NAMALWA (cell line): Measurements from ENCODE around the gene WDR6.

ENCODE experiments used
- DNase-seq: peaks from one replicate; pipeline ENCODE4 v3.0.0-alpha.2; 2015; ENCODE audit warnings: low spot score

The WDR6 gene

DNA sequence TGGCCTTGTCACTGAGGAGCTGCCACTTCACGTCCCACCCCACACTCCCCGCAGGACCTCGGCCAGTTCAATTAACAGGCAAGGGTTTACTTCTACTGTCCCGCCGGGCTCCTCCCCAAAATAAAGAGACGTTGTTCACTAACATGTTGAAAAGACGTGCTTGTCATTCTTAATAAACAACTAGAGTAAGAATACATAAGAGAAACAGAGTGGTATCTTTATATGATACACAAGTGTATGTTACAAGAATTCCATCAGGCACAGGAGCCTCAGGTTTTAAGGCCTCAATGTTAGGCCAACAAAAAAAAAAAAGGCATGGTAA, 22.3 kb downstream of the WDR6 start:
- DNase-seq, result no peak

DNA sequence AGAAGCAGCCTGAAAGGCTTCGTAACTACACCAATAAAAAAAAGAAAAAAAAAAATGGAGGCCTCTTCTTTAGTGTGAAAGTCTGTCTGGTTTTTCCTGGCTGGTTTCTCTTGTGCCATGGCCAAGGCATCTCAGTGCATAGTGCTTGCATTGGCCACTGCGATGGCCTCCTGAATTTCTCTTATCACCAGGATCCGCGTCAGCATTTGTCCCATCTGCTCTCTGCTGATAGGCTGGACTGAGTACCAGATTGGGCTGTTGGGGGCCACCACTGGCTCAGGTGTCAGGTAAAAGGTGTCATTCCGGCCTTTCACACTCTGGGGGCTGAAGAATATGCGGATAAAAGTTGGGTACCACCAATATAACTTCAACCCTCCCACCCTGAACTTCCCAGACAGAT, 23.1 kb downstream of the WDR6 start:
- no peak for DNase-seq

DNA sequence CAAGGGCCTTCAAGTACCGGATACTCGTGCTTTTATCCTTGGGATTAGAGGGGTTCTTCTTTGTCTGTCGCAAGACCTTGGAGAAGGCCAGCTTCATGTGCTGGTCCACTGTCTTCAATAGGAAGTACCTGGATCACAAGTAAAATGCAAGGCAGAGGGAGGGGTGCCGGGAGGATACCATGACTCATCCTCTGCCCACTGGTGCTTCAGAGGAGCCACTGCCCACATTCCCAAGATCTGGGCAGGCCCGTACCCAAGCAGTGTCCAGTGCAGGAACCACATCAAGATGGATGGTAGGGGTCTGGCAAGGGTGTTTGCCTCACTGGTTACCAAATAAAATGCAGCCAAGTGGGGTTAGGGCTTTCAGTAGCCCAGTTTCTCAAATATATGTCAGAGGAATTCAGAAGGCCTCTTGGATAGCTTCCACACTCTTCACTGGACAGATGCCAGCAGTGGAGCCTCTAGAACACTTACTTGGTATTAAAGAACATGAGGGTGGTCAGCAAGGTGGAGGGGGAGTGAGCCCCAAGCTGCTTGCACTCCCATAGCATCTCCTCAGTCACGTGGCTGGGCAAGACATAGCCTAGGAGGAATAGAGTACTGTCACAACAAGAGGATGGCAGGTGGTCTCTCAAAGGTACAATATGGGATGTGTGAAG, 25.6 kb downstream of the WDR6 start:
- DNase-seq, result no peak

DNA sequence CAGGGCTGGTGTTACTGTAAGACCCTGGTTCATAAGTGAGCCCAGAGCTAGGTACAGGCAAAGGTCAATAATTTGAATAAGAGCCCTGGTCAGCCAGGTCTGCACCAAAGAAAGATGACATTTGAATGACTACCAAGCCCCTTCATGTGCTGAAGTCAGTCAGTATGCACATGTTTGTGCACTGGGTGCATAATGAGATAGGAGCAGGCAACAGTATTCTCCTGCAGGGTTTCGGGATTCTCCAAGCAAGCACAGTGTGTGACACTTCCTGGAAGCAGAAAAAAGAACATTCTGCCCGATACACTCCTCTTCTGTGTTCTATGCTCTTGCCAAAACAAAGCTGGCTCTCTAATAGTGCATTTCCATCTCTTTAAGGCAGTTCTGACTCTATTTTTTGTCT, 27.5 kb downstream of the WDR6 start:
- no peak for DNase-seq

DNA sequence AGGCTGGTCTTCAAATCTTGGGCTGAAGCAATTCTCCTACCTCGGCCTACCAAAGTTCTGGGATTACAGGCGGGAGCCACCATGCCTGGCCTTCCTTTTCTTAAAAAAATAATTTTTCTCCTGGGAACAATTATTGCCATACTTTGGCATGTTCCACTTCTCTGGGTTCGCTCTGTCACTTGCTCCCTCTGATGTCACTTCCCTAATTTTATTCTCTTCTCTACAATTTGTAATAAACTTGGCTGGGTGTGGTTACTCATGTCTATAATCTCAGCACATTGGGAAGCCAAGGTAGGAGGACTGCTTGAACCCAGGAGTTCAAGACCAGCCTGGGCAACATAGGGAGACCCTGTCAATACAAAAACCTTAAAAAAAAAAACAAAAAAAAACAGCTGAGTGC, 28.1 kb downstream of the WDR6 start:
- DNase-seq, result no peak

DNA sequence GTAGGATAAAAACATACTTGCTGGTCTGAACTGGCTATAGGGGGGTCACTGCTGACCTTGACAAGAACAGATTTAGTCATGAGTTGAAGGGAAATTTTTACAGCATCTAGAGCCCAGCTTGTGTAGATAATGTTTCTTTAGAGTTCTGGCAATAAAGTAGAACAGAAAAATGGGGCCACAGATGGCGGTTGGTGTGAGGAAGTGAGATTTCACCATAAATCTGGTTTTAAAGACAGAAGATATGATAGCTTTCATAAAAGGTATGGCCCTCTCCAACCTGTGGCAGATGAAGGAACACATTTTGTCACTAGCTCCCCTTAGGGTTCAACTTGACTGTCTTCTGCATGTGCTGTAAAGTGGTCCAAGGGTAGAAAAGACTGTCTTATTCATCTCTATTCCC, 46.4 kb downstream of the WDR6 start:
- DNase-seq, result no peak

DNA sequence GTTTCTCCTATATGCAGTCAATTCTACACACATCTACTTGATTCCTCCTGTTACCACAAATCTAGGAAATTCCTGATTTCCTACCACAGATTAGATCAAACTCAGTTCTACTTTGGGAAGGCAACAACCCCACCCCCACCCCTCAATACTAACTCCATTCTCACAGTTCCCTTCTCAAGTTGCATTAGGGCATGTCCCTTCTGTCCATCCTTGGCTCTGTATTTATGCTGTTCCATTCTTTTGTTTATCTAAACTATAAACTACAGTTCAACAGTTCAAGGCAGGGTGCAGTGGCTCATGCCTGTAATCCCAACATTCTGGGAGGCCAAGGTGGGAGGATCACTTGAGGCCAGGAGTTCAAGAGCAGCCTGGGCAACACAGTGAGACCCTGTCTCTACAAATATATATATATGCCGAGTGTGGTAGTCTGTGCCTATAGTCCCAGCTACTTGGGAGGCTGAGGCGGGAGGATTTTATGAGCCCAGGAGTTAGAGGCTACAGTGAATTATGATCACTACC, 47.2 kb downstream of the WDR6 start:
- no peak for DNase-seq

DNA sequence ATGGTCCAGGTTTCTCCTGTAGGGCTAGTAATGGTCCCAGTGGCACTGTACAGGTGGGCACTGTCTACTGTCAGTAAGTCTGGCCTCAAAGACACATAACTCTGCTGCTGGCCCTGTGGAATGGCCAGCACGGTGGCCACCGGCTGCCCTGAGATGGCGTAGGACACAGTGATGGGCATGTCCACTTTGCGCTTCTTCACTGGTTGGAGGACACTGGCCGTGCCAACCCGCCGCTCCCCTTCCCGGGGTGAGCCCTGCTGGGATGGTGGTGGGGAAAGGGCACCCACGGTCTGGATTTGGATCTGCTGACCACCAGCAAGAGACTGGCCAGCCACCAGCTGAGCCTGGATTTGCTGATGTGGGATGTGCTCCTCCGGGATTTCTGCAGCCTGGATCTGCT, 50.1 kb downstream of the WDR6 start:
- no peak for DNase-seq

DNA sequence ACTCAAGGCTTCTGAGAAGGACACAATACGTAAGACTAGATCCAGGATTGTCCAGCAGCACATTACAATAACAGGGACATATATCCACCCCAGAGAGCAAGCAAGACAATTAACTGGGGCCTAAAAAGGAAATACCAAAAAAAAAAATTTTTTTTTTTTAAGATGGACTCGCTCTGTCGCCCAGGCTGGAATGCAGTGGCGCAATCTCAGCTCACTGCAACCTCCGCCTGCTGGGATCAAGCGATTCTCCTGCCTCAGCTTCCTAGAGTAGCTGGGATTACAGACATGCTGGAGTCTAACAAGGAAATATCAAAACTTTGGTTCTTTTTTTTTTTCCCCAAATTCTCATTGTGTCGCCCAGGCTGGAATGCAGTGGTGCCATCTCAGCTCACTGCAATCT, 50.8 kb downstream of the WDR6 start:
- DNase-seq, result no peak
